ENCODE results near the gene LRMDA. TPM values are rescaled to one million over a fixed set of nuclear protein-coding genes. Genes with fewer than 3 reads are reported as not detected.

LRMDA gene
- total RNA-seq, 1 donor from 2014 or later: 0.96 TPM

GRCh38 chr10:75677541-75677940 is 246.1 kb downstream of the LRMDA start:
- intact Hi-C loops (cut with DNase I): no loop called here
- no peak for DNase-seq (ENCODE audit: low spot score in 2 of 2)
- Histone ChIP-seq H3K4me1 (peaks cover 0 to 6% of the 10 kb centered on the region in 2 donors), H3K27me3 (no peaks in the 10 kb centered on the region), H3K9me3 (no peaks in the 10 kb centered on the region), H3K4me3 (no peak overlapping the region), H3K27ac (no peak overlapping the region), H3K36me3 (no peaks in the 10 kb centered on the region)
- TF ChIP-seq, protein P1, sequence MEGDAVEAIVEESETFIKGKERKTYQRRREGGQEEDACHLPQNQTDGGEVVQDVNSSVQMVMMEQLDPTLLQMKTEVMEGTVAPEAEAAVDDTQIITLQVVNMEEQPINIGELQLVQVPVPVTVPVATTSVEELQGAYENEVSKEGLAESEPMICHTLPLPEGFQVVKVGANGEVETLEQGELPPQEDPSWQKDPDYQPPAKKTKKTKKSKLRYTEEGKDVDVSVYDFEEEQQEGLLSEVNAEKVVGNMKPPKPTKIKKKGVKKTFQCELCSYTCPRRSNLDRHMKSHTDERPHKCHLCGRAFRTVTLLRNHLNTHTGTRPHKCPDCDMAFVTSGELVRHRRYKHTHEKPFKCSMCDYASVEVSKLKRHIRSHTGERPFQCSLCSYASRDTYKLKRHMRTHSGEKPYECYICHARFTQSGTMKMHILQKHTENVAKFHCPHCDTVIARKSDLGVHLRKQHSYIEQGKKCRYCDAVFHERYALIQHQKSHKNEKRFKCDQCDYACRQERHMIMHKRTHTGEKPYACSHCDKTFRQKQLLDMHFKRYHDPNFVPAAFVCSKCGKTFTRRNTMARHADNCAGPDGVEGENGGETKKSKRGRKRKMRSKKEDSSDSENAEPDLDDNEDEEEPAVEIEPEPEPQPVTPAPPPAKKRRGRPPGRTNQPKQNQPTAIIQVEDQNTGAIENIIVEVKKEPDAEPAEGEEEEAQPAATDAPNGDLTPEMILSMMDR (IDR thresholded peaks at IDR 0.05): no peak

GRCh38 chr10:75678527-75678926 is 247.1 kb downstream of the LRMDA start:
- no peak for DNase-seq (ENCODE audit: low spot score in 2 of 2)
- no peaks in the 10 kb centered on the region for H3K27me3 ChIP-seq
- no peak overlapping the region for H3K27ac ChIP-seq
- no peak overlapping the region for H3K4me3 ChIP-seq
- TF ChIP-seq, protein P1 (IDR thresholded peaks at IDR 0.05): no peak
- H3K4me1 ChIP-seq: peaks cover 0 to 9% of the 10 kb centered on the region in 2 donors
- H3K9me3 ChIP-seq: no peaks in the 10 kb centered on the region
- H3K36me3 ChIP-seq: no peaks in the 10 kb centered on the region
- intact Hi-C loops (cut with DNase I): no loop called here

GRCh38 chr10:75679536-75679935 is 248.1 kb downstream of the LRMDA start:
- intact Hi-C loops (cut with DNase I): no loop called here
- Histone ChIP-seq H3K9me3 (no peaks in the 10 kb centered on the region), H3K27me3 (no peaks in the 10 kb centered on the region), H3K4me3 (no peak overlapping the region), H3K36me3 (no peaks in the 10 kb centered on the region), H3K27ac (no peak overlapping the region), H3K4me1 (peaks cover 0 to 11% of the 10 kb centered on the region in 2 donors)
- DNase-seq (ENCODE audit: low spot score in 2 of 2): no peak
- TF ChIP-seq, protein P1 (IDR thresholded peaks at IDR 0.05): no peak

- no peaks in the 10 kb centered on the region for H3K27me3 ChIP-seq
- H3K9me3 ChIP-seq: no peaks in the 10 kb centered on the region
- intact Hi-C loops (cut with DNase I): no loop called here
- TF ChIP-seq, protein P1 (IDR thresholded peaks at IDR 0.05): no peak
- no peak overlapping the region for H3K4me3 ChIP-seq
- H3K36me3 ChIP-seq: no peaks in the 10 kb centered on the region
- peaks cover 0 to 14% of the 10 kb centered on the region in 2 donors for H3K4me1 ChIP-seq
- no peak overlapping the region for H3K27ac ChIP-seq
- no peak for DNase-seq (ENCODE audit: low spot score in 2 of 2)
Measured at GRCh38 chr10:75681334-75681733, 249.9 kb downstream of the LRMDA start.

DNA sequence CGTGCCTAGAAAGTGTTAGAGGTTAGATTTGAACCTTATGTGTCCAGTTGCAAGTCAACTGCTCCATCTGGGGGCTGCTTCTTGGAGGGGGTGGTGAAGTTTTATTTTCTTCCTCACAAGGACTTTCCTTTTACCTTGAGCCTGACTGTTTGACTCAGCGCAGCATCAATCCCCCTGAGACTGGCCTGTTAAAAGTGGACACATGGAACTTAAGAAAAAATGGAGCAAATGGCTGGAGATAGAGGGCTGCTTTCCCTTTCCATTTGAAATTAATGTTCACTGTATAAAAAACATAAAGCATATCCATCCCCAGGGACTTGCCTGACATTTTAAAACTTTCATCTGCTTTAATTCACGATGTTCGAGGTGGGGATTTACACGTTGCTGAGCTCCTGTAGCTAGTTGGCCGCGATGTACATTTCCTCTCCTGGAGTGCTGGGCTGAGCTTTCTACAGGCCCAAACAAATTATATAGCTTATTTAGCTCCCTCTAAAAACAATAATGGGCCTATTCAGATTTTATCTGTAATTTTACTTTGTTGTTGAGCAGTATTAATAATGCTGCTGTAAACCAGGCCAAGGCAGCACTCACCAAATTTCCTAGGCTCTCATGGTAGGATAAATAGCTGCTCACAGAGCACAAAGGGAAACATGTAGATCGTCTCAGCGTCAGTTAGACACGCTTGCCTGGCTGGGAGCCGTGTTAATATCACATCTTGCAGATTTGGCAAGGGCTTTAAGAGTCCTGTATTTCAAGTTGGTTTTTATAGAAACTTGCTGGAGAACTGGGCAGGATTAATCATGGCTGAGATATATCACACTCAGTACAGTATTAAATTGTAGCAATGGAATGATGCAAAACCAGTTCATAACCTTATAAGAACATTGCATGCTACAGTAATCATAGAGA is 251.5 kb downstream of the LRMDA start:
- DNase-seq (ENCODE audit: low spot score in 2 of 2): no peak
- Histone ChIP-seq H3K4me1 (peaks cover 0 to 10% of the 10 kb centered on the region in 2 donors), H3K4me3 (no peak overlapping the region), H3K27ac (no peak overlapping the region), H3K27me3 (no peaks in the 10 kb centered on the region), H3K9me3 (peaks cover 0 to 7% of the 10 kb centered on the region in 2 donors), H3K36me3 (no peaks in the 10 kb centered on the region)
- TF ChIP-seq, protein P1 (IDR thresholded peaks at IDR 0.05): no peak
- intact Hi-C loops (cut with DNase I): no loop called here

Data from ascending aorta (tissue), 2 donors.